ENCODE results near the gene FGF1.
"Not testable (repeated sequence)": the region's sequence is repeated elsewhere in the genome, so short reads cannot be mapped to it uniquely, and the experiment has no call there.

FGF1 gene

GRCh38 chr5:142668336-142668735, 17.6 kb downstream of the FGF1 start:
- DNase-seq (ENCODE audit: low spot score) = no peak

DNA sequence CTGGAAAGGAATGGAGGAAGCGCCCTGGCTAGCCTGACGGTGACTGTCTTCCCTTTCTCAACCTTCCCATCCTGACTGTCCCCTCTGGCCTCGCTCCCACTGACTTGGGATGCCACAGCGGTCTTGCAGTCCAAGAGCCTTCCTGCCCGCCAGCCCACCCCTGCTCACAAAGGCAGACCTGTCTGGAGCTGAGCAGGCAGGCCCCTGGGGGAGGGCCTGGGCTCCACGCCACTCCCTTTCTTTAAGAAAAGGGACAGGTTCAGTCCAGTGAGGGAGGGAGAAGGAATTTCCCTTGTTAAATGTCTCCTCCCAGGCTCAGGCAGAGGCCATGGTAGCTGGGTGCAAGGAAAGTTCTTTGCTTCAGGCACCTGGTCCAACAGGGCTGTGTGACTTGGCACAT, 18.1 kb downstream of the FGF1 start:
- no peak for DNase-seq (ENCODE audit: low spot score)

- no peak for DNase-seq (ENCODE audit: low spot score)
Observed at GRCh38 chr5:142664636-142665035, 21.3 kb downstream of the FGF1 start.

- DNase-seq (ENCODE audit: low spot score) = no peak
Observed at GRCh38 chr5:142664067-142664466, 21.8 kb downstream of the FGF1 start.

- DNase-seq (ENCODE audit: low spot score) = no peak
Observed at GRCh38 chr5:142663246-142663645, 22.6 kb downstream of the FGF1 start.

DNA sequence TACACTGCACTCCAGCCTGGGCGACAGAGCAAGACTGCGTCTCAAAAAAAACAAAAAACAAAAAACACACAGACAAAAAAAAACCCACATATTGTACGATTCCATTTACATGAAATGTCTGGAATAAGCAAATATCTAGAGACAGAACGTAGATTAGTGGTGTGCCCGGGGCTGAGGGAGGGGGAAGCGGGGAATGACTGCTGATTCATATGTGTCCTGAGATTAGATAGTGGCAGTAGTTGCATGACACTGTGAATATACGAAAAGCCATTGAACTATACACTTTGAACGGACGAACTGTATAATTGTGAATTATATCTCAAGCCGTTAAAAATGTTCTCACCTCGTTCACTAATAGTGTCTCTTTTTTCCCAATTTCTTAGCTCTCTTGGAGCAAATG, 23.9 kb downstream of the FGF1 start:
- DNase-seq (ENCODE audit: low spot score) = no peak

DNA sequence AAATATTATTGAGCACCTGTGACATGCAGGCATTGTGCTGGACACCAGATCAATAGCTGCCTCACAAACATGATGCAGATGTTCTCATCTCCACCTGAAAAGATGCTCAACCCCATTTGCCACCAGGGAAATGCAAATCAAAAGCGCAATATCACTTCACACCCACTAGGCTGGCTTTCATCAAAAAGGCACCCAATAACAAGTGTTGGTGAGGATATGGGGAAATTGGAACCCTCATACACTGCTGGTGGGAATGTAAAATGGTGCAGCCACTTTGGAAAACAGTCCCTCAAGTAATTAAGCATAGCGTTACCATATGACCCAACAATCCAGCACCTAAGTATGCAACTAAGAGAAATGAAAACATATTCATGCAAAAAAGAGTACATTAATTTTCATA, 24.7 kb downstream of the FGF1 start:
- no peak for DNase-seq (ENCODE audit: low spot score)

DNA sequence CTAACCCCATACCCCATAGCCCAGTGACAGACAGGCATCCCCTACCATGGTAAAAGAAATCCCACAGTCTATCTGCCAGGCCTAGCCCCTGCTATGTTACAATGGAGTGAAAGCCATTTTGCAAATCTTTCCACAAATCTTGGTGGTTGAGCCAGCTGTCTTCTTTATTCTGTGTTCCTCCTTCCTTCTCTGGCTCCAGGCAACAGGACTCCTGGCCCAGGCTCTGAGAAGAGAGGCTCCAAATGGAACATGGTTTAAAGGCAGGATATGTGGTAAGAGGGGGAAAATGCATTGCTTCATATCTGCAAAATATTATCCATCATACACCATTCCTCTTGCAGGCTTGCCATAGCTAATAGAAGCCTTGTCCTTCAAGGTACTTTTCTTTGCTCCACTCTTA, 25.2 kb downstream of the FGF1 start:
- no peak for DNase-seq (ENCODE audit: low spot score)

- no peak for DNase-seq (ENCODE audit: low spot score)
Observed at GRCh38 chr5:142660196-142660595, 25.7 kb downstream of the FGF1 start.

DNA sequence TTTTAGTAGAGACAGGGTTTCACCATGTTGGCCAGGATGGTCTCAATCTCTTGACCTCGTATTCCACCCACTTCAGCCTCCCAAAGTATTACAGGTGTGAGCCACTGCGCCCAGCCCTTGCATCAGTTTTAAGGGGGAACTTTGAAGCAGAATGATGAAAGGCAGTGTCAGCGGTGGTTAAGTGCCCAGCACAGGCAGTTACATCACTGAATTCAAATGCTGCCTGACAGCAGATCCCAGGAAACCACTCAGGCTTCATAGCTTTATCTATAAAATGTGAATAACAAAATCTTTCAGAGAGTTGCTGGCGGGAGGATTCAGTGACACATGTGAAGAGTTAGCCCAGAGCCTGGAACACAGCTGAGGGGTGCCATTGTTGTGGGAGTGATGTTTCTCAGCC, 26.5 kb downstream of the FGF1 start:
- DNase-seq (ENCODE audit: low spot score) = no peak

- DNase-seq (ENCODE audit: low spot score) = no peak
Observed at GRCh38 chr5:142658278-142658677, 27.6 kb downstream of the FGF1 start.

DNA sequence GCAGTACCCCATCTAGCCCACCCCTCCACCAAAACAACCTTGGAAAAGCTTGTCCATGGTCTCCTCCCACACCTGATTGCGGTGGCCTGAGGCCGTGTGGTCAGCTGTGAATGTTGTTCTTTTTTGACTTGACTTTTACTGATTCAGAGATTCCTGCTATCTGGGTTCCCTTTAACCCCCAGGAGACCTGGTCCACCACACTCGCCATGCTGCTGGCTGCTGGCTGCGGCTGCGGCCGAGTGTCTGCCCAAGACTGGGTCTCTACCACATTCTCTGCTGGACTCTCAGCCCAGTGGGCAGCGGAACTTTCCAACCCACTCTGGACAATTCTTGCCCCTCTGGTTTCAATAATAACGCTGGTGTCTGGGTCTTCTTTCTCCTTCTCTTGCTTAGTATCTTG, 28.4 kb downstream of the FGF1 start:
- no peak for DNase-seq (ENCODE audit: low spot score)

GRCh38 chr5:142655339-142656267, 30.3 kb downstream of the FGF1 start:
- peak; percentile 71 for DNase-seq (ENCODE audit: low spot score)

DNA sequence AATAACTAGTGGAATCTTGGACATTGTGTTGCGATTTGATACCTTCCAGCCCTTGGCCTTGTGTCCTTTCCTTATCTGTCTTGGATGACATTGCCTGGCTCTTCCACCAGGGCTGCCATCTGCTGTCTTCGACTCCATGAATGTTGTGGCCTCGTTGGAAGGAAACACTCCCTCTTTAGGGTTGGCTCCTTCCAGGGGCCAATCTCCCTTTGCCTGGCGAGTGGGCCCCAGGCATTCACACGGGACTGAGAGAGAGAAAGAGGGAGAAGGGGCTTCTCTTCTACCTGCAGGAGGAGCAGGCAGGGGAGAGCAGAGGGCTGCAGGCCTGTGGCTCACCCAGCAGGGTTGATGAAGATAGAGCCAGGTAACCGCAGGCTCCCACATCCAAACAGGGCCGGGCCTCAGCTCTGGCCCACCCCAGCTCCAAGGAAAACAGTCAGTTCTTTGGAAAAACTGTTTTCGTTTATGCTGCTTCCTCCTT, 31.3 kb downstream of the FGF1 start:
- no peak for DNase-seq (ENCODE audit: low spot score)

DNA sequence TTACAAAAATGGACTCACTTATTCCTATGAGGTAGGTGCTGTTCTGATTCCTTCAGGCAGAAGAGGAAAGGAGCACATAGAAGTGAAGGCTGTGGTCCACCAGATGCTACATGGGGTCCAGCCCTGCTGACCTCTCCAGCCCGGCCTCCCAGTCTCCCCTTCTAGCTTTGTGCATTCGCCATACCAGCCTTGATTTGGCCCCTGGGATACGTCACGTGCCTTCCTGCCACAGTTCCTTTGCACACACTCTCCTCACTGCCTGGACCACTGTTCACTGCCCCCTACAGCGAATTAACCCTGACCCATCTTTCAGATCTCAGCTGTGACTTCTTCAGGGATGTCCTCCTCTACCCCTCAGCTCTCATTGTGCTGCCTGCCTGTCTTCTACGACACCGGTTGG, 32.6 kb downstream of the FGF1 start:
- no peak for DNase-seq (ENCODE audit: low spot score)

DNA sequence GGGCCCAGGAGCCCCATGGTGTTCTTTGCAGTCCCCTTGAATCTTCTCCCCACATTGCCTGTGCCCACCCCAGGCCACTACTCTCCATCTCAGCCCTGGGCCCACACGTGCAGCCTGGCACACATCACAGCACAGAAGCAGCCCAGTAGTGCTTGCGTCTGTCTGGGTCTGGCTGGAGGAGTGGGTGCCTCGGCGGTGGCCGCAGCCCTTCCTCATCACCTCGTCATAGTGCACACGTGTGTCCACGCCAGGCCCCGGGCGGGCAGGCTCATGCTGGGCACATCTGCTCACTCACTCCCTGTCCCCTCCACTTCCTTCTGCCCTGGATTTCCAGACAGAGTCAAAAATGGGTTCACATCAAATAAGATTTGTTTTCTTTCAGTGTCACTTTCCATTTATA, 33.3 kb downstream of the FGF1 start:
- DNase-seq (ENCODE audit: low spot score) = no peak

- no peak for DNase-seq (ENCODE audit: low spot score)
Observed at GRCh38 chr5:142650881-142651280, 35.0 kb downstream of the FGF1 start.

DNA sequence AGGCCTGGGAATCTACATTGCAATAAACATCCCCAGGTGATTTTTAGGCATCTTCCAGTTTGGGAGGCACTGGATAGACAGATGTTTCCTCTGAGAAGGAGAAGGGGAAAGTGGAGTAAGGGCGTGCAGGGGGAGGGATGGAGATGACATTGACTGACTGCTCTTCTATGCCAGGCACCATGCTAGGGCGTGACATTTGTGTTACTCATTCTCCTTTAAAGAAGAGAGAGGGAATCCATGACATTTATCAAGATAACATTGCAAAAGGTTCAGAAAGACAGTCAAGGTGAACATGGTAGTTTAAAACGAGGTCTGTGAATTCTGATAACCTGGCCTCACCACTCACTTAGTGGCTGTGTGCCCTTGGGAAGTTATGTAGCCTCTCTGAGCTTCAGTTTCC, 35.8 kb downstream of the FGF1 start:
- no peak for DNase-seq (ENCODE audit: low spot score)

- DNase-seq (ENCODE audit: low spot score) = not testable (repeated sequence)
Observed at GRCh38 chr5:142648108-142648507, 37.8 kb downstream of the FGF1 start.

DNA sequence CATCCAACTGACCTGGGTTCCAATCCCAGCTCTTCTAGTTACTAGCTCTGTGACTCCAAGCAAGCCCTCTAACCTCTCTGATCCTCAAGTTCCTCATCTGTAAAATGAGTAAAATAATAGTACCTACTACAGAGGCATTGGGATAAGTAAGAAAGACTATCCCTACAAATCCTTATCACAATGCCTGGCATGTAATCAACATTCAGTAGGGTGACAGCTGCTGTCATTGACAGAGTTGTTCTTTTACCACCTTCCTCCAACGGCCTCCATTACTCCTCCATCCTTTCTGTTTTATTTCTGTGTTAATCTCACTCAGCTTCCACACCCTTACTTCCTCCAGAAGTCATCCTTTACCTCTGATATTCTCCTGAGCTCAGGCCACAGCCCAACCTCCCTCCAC, 40.4 kb downstream of the FGF1 start:
- DNase-seq (ENCODE audit: low spot score) = no peak

DNA sequence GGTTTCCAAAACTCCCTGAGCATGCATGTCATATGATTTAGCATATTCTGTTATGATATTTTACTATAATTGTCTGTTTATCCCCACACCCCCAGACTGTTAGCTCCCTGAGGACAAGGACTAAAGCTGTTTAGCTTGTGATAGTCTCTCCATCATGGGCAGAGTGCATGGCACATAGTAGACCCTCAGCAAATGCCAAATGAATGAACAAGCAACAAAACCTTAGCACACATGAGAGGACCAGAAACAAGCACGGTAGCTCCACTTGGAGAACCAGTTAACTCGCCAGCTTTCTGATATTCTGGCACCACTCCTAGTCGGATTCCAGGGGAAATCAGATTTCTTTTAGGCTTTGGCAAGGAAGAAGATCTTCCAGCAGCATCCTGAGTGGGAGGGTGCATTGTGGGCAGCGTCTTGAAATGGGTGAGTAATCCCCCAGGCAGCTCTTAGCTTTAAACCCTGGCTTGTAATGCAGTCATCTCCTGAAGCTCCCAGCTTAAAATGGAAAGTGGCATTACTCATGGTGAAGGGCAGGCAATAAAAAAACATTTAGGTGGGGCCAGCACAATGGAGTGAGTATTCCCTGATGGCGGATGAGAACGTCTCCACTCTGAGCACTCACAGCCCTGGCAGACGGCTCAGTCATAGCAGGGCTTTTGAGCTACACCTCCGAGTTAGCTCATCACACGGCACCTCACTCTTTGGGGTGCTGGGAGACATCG, 41.1 kb downstream of the FGF1 start:
- peak; percentile 98 for DNase-seq (ENCODE audit: low spot score)

DNA sequence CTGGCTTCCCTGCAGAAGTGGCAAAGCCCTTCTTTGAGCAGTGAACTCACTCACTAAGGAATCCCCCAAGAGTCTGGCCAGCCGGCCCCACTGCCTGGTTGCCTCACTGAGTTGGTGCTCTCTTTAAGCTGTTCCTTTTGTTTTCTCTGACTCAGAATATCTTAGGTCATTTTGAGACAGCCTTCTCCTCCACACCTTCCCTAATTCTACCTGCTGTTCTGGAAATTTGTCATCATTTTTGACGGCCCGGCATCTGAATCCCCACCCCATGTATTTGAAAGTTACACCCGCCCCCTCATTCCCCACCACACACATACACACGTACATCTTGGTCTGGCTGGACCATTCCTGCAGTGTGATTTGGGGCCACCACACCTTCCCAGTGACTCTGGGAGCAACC, 41.8 kb downstream of the FGF1 start:
- no peak for DNase-seq (ENCODE audit: low spot score)

DNA sequence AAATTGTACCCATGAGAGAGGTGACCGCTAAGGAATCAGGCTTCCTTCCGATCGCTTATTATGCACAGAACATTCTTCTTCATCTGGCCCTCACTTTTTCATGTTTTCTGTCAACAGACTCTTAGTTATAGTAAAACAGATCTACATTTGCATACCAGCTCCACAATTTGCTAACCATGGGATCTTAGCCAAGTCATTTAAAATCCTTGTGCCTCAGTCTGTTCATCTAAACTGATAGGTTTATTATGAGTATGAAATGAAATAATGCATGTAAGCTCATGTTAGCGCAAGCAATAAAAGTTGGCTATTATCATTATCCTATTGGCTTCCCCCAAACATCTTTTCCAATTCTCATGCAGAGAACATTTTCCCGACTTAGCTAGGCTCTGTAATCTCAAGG, 42.3 kb downstream of the FGF1 start:
- no peak for DNase-seq (ENCODE audit: low spot score)
